ENCODE data around the gene EFHD2. TPM values are rescaled to one million over a fixed set of nuclear protein-coding genes. Genes with fewer than 3 reads are reported as not detected.
"Not testable (repeated sequence)": the region's sequence is repeated elsewhere in the genome, so short reads cannot be mapped to it uniquely, and the experiment has no call there.

EFHD2 gene
- total RNA-seq, 1 experiment from 2014 or later = 192 TPM

DNA sequence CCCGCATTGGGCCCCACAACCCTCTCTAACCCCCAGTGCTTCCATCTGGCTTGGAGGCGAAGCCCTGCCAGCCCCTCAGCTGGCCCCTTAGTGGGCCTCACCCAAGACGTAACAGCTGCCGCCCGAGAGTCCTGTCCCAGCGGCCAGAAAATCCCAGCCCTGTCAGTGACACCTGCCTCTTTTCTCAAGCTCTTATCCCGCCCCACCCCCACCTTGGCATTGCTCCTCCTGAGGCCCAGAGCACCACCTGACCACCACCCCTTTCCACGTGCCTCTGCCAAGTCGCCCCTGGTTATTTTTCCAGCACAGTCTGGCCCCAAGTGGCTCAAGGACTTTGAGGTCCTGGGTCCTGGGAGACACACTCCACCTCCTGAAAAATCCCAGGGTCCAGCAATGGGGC, 22.6 kb downstream of the EFHD2 start:
- H3K9me3 ChIP-seq (ENCODE audit: low read length) = no peaks in the 10 kb centered on the region
- peaks cover 8% of the 10 kb centered on the region; the same call in 1 of the 2 replicates for H3K36me3 ChIP-seq (ENCODE audit: low read depth, low read length)
- H3F3A ChIP-seq (ENCODE audit: low read length, unreplicated experiment) = no peaks in the 10 kb centered on the region
- no peak for DNase-seq
- H3K4me2 ChIP-seq (ENCODE audit: low read length) = no peak overlapping the region
- H3K27me3 ChIP-seq (ENCODE audit: low read length) = no peaks in the 10 kb centered on the region
- no peak overlapping the region for H2AFZ ChIP-seq (ENCODE audit: low read length)
- ATAC-seq = no peak
- no peaks in the 10 kb centered on the region for H4K20me1 ChIP-seq (ENCODE audit: low read length)
- no TSS peak for BruUV-seq (replicated peaks)
- ChIA-PET POLR2A (ENCODE audit: unreplicated experiment) (interaction anchor here (0.6 kb wide), 1 partner anchor 16 kb away, joined by 3 read pairs; no protein-coding TSS in a partner anchor), CTCF (interaction anchor here (0.6 to 1.0 kb wide), 2 partner anchors 95 to 109 kb away, joined by 5 read pairs; no protein-coding TSS in a partner anchor)
- H3K9me2 ChIP-seq (replicated peaks; ENCODE audit: low read length) = no peaks in the 10 kb centered on the region
- peak overlapping the region; percentile 62 for H3K27ac ChIP-seq (ENCODE audit: low read length)
- TF ChIP-seq, protein P1, sequence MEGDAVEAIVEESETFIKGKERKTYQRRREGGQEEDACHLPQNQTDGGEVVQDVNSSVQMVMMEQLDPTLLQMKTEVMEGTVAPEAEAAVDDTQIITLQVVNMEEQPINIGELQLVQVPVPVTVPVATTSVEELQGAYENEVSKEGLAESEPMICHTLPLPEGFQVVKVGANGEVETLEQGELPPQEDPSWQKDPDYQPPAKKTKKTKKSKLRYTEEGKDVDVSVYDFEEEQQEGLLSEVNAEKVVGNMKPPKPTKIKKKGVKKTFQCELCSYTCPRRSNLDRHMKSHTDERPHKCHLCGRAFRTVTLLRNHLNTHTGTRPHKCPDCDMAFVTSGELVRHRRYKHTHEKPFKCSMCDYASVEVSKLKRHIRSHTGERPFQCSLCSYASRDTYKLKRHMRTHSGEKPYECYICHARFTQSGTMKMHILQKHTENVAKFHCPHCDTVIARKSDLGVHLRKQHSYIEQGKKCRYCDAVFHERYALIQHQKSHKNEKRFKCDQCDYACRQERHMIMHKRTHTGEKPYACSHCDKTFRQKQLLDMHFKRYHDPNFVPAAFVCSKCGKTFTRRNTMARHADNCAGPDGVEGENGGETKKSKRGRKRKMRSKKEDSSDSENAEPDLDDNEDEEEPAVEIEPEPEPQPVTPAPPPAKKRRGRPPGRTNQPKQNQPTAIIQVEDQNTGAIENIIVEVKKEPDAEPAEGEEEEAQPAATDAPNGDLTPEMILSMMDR (conservative IDR thresholded peaks at IDR 0.05; ENCODE audit: low read depth, low read length) = no peak
- TF ChIP-seq EZH2 (IDR thresholded peaks at IDR 0.05; ENCODE audit: low read length, unreplicated experiment) (no peak), EZH2phosphoT487 (IDR thresholded peaks at IDR 0.05; ENCODE audit: borderline replicate concordance, low read length) (no peak)
- H3K4me1 ChIP-seq (ENCODE audit: insufficient read depth, low read length) = peaks cover 23% of the 10 kb centered on the region
- H3K9ac ChIP-seq (ENCODE audit: low read length) = peak overlapping the region; percentile 3; the same call in 1 of the 2 replicates
- intact Hi-C loops (cut with micrococcal nuclease) = loop anchor here (1.0 kb wide), 1 partner anchor 69 kb away; no protein-coding TSS in a partner anchor
- no peak overlapping the region for H3K4me3 ChIP-seq (ENCODE audit: low read length)
- no peaks in the 10 kb centered on the region for H3K79me2 ChIP-seq (ENCODE audit: low read length)

DNA sequence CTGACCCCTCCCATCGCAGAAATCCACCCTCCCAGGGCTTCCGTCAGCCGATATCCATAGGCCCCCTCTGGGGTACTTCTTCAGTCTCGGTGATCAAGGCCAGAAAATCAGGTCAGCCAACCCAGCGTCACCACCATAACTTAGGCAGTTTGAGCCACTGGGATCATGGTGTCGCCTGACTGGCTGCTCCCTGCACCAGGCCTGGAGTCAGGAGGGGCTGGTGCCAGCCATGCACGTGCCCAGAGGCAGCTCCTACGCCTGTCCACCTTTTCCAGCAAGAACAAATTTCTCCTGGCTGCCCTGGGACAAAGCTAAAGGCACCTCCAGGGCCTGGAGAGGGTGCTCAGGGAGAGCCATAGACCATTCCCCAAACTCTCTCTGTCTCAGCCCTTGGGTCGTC, 23.8 kb downstream of the EFHD2 start:
- H2AFZ ChIP-seq (ENCODE audit: low read length) = no peak overlapping the region
- ATAC-seq = no peak
- H3K4me3 ChIP-seq (ENCODE audit: low read length) = no peak overlapping the region
- no peaks in the 10 kb centered on the region for H3K9me2 ChIP-seq (replicated peaks; ENCODE audit: low read length)
- no peaks in the 10 kb centered on the region for H4K20me1 ChIP-seq (ENCODE audit: low read length)
- H3F3A ChIP-seq (ENCODE audit: low read length, unreplicated experiment) = no peaks in the 10 kb centered on the region
- no TSS peak for BruUV-seq (replicated peaks)
- no peak overlapping the region for H3K9ac ChIP-seq (ENCODE audit: low read length)
- POLR2A ChIA-PET (ENCODE audit: unreplicated experiment) = no interaction called here
- H3K36me3 ChIP-seq (ENCODE audit: low read depth, low read length) = peaks cover 3% of the 10 kb centered on the region; the same call in 1 of the 2 replicates
- TF ChIP-seq EZH2 (IDR thresholded peaks at IDR 0.05; ENCODE audit: low read length, unreplicated experiment) (no peak), EZH2phosphoT487 (IDR thresholded peaks at IDR 0.05; ENCODE audit: borderline replicate concordance, low read length) (no peak)
- TF ChIP-seq, protein P1 (conservative IDR thresholded peaks at IDR 0.05; ENCODE audit: low read depth, low read length) = no peak
- H3K79me2 ChIP-seq (ENCODE audit: low read length) = no peaks in the 10 kb centered on the region
- no peak overlapping the region for H3K4me2 ChIP-seq (ENCODE audit: low read length)
- H3K27me3 ChIP-seq (ENCODE audit: low read length) = no peaks in the 10 kb centered on the region
- intact Hi-C loops (cut with micrococcal nuclease) = loop anchor here (1.0 kb wide), 1 partner anchor 24 kb away; the partner anchor contains the start of gene EFHD2
- no peaks in the 10 kb centered on the region for H3K9me3 ChIP-seq (ENCODE audit: low read length)
- no peak overlapping the region for H3K27ac ChIP-seq (ENCODE audit: low read length)
- H3K4me1 ChIP-seq (ENCODE audit: insufficient read depth, low read length) = peaks cover 23% of the 10 kb centered on the region
- CTCF ChIA-PET = no interaction called here
- no peak for DNase-seq

DNA sequence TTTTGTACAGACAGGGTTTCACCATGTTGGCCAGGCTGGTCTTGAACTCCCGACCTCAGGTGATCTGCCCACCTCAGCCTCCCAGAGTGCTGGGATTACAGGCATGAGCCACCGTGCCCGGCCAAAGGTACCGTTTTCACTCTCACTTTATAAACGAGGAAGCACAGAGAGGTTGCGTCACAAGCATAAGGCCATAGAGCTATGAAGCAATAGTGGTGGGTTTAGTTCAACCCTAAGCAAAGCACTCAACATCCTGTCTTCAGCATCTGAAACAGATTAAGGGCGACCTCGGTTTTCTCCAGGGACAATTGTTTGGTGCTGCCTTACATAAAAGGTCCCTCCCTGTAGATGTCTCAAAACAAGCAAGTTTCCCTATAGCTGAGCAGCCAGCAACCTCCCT, 25.1 kb downstream of the EFHD2 start:
- H3K4me2 ChIP-seq (ENCODE audit: low read length); ATAC-seq; H3K9ac ChIP-seq (ENCODE audit: low read length); H3K9me2 ChIP-seq (replicated peaks; ENCODE audit: low read length); intact Hi-C loops (cut with micrococcal nuclease); DNase-seq; H3K79me2 ChIP-seq (ENCODE audit: low read length); H3F3A ChIP-seq (ENCODE audit: low read length, unreplicated experiment); H3K36me3 ChIP-seq (ENCODE audit: low read depth, low read length); BruUV-seq (replicated peaks); POLR2A ChIA-PET (ENCODE audit: unreplicated experiment); H3K27ac ChIP-seq (ENCODE audit: low read length); H2AFZ ChIP-seq (ENCODE audit: low read length); H3K9me3 ChIP-seq (ENCODE audit: low read length); H3K4me3 ChIP-seq (ENCODE audit: low read length); CTCF ChIA-PET; H3K27me3 ChIP-seq (ENCODE audit: low read length); H4K20me1 ChIP-seq (ENCODE audit: low read length): not testable (repeated sequence)
- H3K4me1 ChIP-seq (ENCODE audit: insufficient read depth, low read length) = peaks cover 16% of the 10 kb centered on the region
